HG02870 (cell line): Measurements from ENCODE around the gene ACVRL1.
"Not testable (repeated sequence)": the region's sequence is repeated elsewhere in the genome, so short reads cannot be mapped to it uniquely, and the experiment has no call there.

Experiments
- ATAC-seq: cut with Tn5 transposase; IDR thresholded peaks from one replicate; pipeline ENCODE4 v1.9.1; 2021; ENCODE audit warnings: mild to moderate bottlenecking, moderate library complexity; ENCODE audit not compliant: unreplicated experiment

Gene ACVRL1

DNA sequence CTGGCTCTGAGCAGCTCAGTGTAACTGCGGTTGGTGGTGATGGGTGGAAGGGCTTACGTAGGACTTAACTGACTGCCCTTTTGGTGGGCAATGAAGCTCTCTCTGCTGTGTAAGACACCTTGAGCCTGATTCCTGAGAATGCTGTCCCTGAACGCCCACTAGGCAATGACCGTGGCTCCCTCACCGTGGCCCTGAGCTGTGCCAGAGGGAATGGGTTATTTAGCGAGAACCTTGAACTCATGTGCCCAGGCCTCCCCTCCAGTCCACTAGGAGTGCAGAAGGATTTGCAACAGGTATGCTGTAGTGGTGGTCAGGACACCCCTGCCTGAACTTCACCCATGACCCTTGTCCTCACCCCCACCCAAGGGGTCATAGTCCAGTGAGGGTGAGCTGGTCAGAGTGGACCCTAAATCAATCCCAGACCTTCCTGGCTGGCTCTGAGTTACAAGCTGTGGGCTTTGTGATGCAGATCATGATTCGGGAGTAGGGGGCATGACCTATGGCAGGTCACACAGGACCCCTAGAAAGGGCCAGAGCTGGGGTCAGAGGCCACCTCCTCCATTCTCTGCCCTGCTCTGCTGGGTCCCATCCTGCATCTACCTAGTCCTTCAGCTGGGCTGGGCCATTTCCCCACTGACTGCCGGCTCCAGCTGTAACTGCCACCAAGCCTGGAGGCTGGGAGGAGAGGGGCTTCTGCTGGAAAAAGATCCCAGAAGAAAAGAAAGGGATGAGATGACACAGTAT, 33.9 kb upstream of the ACVRL1 start:
- ATAC-seq, result no peak

DNA sequence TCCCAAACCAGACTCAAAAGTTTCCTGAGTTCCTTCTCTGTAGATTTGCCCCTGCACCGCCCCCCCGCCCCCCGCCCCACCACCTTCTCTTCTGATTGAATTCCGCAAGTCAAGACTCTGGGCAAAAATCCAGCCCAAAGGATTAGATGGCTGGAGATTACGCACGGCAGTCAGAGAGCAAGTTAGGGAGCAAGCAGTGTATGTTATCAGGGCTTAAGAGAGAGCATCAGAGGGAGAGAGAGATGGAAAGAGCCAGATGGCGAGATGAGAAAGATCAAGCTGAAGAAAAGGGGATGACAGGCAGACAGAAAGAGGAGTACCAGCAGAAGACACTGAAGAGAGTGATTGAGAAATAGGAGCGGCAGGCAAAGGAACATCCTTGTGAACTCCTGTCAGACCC, 33.3 kb upstream of the ACVRL1 start:
- ATAC-seq, result no peak

DNA sequence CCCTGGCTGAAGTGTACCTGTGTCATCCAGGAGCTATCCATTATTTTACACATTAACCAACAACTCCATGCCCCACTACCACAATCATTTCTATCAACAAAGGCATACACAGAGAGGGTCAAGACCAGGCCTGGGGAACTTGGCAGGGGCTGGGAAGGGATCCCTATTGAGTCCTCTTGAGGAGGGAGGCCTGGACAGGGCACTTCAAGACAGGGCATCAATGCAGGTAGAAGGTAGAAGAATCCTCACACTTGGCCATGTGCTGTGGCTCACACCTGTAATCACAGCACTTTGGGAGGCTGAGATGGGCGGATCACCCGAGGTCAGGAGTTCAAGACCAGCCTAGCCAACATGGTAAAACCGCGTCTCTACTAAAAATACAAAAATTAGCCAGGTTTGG, 32.8 kb upstream of the ACVRL1 start:
- no peak for ATAC-seq

DNA sequence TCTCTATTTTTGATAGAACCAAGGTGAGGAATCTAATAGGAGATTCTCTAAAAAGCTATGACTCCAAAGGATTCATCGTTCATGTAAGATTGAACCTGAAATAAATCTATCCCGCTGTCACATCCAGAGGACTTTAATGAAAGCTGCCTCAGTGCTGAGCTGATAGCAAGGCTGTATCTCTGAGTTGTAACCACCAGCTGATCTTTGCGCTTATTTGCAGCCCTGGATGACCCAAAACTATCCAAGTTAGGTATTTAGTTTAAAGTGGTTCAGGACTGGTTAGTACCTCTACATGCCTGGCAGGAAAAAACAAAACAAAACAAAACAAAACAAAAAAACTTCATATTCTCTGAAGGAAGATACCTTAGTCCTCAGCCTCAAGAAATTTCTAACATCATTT, 28.2 kb upstream of the ACVRL1 start:
- ATAC-seq, result no peak

DNA sequence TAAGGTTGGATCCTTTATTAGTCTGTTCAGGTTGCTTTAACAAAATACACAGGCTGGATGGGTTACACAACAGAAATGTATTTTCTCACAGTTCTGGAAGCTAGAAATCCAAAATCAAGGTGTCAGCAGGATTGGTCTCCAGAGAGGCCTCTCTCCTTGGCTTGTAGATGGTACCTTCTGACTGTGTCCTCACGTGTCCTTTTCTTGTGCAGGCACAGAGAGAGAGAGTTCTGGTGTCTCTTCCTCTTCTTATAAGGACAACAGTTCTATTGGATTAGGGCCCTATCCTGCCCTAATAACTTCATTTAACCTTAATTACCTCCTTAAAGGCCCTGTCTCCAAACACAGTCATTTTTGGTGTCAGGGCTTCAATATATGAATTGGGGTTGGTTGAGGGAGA, 24.0 kb upstream of the ACVRL1 start:
- ATAC-seq, result no peak

DNA sequence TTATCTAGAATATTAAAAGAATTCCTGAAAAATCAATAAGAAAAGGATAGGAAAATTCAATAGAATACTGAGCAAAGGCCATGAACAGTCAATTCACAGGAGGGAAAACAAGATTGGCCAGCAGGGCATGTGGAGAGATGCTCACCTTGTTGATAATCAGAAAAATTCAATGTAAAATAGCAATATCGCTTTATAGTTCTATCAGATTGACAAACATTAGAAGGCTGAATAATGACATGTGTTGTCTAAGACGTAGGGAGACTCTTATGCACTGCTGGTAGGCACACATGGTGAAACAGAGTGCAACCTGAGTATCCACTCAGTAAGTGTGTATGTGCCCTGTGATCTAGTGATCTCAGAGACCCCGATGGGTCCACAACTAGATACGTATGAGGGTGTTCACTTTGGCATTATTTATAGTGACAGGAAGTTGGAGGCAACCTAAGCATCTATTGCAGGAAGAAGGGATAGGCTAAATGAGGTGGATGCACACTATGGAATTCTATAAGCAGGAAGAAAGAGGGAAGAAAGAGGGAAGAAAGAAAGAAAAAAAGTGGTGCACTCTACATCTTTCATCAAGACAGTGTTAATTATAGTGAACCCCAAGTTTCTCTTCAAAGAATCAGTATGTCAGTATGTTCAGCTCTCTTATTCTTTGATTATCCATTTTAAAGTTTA, 23.2 kb upstream of the ACVRL1 start:
- no peak for ATAC-seq

DNA sequence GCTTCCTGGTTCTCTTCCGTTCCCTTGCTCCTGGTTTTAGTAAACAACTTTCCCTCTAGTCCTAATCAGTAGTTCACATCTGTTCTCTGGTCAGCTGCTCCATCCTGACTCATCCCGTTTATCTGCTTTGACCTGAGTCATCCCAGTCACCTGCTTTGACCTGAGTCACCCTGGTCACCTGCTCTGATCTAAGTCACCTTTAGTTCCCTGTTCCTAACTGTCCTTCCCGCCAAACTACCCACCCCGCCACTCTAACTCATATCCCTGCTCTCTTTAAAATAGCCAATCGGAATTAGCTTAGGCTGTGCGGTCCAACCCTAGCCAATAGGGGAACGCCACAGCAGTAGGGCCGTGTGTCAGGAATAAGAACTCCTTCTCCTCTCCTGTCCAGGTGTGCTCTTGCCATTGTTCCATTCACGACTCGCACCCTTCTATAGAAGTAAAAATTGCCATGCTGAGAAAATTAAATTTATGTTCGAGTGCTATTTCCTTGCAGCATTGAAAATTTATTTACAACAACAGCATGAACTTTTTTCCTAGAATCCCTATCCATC, 22.6 kb upstream of the ACVRL1 start:
- ATAC-seq, result no peak

DNA sequence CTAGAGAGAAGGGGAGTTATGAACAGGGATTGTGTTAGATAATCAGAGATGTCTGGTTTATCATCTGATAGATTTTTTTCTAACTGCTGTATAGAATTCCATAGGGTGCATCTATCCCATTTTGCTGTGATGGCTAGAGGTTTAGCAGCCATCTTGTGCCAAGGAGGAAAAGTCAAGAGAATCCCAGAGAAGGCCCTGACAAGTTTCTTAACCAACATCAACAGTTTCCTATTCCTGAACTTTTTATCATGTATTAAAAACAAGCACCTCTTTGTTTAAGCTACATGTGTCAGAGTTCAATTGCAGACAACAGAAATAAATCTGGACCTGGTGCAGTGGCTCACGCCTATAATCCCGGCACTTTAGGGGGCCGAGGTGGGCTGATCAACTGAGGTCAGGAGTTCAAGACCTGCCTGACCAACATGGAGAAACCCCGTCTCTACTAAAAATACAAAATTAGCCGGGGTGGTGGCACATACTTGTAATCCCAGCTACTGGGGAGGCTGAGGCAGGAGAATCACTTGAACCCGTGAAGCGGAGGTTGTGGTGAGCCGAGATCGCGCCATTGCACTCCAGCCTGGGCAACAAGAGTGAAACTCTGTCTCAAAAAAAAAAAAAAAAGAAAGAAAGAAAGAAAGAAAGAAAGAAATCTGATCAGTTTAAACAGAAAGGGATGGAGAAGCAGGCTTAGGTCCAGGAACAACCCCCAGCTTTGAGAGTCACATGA, 21.8 kb upstream of the ACVRL1 start:
- not testable (repeated sequence) for ATAC-seq

DNA sequence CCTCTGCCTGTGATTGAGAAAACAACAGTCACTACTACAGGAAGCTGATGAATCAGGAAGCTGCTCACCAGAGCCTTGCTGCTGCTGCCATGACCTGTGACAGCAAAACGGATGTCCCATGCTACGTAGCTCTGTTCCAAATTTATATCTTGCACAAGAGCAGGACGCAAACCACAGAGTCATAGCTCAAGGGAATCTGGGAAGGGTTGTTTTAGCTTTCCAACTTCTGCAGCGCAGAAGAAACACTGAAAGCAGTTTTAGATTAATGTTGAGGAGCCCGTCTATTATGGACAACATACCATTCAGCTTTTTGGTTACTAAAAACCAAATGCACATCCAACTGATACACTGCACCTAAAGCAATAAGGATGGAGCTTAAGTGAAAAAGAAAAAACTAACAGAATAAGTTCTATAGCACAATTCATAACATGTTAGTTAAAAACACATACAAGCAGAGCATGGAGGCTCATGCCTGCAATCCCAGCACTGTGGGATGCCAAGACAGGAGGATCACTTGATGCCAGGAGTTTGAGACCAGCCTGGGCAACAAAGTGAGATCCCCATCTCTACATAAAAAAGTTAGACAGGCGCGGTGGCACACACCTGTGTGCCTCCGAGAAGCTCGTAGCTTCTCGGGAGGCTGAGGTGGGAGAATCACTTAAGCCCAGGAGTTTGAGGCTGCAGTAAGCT, 21.1 kb upstream of the ACVRL1 start:
- ATAC-seq, result no peak

DNA sequence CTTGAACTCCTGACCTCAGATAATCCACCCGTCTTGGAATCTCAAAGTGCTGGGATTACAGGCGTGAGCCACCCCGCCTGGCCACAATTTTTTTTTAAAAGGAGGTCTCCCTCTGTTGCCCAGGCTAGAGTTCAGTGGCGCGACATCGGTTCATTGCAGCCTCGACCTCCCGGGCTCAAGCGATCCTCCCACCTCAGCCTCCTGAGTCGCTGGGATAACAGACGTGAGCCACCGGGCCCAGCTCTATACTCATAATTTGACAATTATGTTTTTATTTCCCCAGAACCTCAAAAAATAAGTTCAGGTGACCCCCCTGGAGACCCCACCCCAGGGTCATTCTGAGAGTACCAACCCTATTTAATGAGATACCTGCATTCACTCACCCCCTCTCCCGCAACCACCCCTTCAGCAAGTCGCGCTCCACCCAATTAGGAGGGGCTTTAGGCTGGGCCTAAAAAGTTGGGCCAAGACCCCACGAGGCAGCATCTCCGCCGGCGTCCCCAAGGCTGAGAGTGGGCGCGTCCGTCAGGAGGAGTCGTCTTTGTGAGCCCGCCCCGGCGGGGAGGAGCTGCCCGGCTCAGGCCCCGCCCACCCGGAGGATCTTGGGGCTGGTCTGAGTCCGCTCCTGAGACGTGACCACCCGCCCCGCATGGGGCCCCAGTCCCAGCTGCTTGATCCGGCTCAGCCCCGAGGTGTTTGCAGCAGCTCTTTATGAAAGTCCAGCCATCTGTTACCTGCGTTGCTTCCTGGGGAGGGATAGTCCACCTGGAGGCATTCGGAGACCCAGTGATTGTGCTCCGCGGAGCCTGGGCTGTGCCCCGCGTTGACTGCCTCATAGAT, 19.6 kb upstream of the ACVRL1 start, which contains the start of gene ANKRD33:
Gene ANKRD33, plus strand, starts transcription at position 628 of the 840 bp plus-strand sequence. Its CDS starts 84 bp downstream, at position 712.
- ATAC-seq, result no peak

DNA sequence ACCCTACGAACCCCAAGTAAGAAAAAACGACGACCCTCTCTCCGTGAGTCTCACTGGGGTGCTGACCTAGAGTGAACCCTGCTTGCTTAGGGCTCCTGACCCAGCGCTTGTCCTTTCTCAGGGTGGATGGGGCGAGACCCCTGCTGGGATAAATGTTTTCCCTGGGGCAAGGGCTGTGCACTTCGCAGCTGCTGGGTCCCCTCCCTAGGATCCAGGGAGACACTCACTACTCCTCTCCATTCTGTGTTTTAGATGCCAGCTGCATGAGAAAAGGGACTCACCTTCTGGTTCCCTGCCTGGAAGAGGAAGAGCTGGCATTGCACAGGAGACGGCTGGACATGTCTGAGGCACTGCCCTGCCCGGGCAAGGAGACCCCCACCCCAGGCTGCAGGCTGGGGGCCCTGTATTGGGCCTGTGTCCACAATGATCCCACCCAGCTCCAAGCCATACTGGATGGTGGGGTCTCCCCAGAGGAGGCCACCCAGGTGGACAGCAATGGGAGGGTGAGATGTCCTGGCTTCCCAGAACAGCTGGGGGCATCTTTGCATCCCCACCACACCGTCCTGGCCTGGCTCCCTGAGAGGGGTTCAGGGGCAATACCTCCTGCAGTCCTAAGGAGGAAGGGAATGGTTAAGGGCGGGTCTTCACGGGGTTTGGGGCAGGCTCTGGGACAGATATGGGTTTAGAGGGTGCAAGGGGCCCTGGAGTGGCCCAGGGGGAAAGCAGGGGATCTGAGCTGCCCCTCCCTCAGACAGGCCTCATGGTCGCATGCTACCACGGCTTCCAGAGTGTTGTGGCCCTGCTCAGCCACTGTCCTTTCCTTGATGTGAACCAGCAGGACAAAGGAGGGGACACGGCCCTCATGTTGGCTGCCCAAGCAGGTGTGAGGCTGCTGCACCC, 18.7 kb upstream of the ACVRL1 start:
- ATAC-seq, result no peak

DNA sequence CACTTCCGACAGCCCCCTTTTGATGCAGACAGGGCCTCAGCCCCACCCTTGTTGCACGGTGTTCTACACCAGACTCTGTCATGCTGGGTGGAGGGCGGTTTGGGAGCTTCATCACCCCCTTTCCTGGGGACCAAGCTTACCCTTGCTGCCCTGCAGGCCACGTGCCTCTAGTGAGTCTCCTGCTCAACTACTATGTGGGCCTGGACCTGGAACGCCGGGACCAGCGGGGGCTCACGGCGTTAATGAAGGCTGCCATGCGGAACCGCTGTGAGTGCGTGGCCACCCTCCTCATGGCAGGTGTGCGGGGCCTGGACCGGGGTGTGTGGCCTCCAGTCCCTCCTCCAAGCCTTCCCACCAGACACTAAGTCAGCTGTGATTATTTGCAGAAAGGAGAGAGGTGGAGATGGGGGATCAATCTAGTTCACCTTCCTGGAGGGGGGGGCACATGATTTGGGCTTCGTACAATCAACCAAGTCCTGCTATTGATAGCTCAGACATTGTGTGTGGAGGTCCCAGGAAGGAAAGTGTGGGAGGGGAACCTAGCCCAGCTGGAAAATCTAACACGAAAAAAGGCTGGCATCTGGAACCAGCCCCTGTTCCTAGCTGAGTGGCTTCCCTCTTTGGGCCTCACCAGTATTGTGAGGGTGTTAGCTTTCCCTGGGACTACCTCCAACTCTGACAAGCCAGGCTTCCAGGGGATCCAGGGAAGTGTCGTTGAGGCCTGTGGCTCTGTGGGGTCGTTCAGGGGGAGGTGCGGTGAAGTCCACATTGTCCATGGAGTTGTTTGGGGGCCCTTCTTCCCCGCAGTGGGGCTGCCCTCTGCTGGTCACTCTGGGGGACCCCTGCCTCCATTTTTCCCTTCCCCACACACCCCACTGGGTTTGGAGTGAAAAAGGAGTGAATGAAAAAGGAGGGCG, 17.8 kb upstream of the ACVRL1 start:
- ATAC-seq, result no peak

DNA sequence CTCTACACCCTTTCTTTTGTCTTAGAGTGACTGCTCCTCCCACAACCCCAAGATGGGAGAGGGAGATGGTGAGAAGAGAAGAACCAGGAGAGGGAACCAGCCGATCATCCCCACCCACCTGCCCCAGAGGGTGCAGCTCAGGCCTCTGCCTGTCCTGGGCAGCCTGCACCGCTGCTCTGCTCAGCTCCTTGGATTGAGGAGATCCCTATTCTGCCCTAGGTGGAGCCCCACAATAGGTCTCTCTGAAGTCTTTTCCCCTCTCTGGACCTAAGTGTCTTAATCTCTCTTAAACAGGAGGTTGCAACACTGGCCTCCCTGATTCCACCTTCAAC, 17.2 kb upstream of the ACVRL1 start:
- no peak for ATAC-seq

DNA sequence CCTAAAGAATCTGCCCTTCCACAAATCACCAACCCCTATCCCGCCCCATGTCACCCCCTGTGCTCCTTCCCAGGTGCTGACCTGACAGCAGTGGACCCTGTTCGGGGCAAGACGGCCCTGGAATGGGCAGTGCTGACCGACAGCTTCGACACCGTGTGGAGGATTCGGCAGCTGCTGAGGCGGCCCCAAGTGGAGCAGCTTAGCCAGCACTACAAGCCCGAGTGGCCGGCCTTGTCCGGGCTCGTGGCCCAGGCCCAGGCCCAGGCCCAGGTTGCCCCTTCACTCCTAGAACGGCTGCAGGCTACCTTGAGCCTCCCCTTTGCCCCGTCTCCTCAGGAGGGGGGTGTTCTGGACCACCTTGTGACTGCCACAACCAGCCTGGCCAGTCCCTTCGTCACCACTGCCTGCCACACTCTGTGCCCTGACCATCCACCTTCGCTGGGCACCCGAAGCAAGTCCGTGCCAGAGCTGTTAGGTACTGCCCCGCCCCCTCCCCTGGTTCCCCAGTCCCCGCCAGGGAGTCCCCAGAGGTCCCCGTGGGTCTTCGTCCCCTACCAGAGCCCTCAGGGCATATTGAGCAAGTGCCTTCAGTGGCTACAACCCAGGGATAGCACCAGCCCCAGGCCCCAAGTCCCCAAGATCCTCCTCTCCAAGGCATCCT, 16.7 kb upstream of the ACVRL1 start:
- no peak for ATAC-seq

DNA sequence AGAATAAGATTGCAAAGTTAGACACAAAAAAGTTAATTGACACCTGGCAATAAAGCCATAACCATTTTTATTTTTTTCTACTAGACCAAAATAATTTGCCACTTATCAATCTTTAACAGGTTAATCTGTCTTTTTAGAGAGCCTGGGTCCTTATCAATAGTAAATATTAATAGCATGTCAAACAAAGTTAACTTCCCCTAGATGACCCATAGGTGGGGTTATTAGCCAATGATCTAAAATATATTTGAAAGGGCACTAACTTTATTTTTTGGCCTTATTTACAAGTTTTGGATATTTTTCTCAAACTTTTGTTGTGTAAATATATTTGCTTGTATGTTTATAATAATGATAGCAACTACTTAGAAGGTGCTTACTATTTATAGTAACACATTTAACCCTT, 15.5 kb upstream of the ACVRL1 start:
- ATAC-seq, result no peak

DNA sequence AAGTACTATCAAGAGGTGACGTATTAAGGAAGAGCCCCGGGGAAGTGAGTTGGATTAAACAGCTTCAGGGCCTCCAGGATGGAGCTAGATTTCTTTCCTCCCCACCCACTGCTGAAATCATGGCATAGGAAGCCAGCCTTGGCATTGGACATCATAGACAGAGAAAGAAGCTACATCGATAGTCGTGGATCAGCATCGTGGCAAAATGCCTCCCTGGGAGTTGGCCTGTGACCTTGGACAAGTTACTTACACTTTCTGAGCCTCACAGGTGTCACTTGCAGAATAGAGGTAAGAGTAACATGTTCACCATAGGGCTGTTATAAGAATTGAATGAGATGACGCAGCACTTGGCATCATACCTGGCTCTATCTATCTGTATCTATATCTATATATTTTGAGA, 13.5 kb upstream of the ACVRL1 start:
- no peak for ATAC-seq

DNA sequence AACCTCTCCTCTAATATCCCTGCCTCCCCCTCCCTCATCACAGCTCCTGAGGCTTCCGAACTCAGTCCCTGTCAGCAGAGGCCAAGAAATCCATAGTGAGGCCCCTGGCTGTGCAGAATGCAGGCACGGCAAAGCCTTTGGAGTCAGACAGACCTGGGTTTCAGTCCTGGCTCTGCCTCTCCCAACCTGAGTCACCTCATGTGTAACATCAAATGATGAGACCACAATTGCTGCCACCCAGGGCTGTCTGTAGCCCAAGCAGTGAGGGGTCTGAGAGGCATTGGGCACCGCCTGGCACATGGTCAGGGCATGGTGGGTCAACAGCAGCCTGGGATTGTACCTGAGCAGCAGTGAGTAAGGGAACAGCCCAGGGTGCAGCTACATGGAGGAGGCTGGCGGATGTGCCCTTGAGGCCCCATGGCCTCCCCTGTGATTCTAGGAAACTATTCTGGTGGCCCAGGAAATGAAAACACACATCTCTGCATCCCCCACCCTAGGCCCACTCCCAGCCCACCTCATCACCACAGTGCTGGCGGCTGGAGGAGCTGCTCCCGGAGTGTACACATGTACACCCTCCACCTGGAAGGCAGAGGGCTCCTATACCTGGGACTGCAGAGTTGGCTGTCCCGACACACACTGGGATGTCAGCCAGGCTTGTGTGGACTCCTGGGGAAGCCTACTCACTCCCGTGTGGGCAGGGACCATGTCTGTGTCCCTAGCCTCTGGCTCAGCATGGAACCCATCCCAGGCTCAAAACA, 11.7 kb upstream of the ACVRL1 start:
- no peak for ATAC-seq
